ENCODE measurements around the gene TMCO4.

Gene TMCO4

DNA sequence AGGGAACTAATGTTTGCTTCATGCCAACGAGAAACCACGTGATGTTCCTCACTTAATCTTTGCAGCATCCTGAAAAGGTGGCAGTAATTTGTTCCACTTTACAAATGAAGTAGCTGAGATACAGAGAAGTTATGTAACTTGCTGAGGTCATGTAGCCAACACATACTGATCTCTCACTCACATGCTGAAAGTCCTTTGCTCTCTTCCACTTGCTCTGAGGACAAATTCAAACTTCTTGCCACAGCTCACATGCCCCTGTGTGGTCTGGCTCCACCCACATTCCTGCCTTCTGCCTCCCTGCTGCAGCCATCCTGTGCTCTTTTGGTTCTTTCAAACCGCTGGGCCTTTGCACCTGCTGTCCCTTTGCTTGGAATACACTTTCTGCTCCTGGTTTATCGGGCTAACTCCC lies 55.4 kb downstream of the TMCO4 start:
- no peak for DNase-seq

DNA sequence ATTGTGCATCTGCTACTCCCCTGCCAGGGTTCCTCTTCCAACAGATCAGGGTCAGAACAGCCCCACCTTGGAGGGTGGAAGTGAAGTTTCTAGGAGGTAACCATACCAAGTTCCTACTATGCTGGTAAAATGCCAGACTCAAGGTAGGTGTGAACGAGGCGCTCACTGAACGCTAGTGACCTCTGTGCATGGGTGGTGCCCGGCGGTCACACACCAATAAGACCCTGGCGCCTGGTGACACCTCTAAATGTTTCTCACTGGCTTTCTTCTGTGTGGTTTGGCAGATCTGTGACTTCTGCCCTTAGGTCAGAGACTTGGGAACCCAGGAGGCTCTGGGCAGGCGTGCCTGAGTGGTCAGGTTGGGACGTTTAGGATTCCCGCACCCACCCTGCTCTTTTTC lies 55.9 kb downstream of the TMCO4 start:
- DNase-seq = no peak

DNA sequence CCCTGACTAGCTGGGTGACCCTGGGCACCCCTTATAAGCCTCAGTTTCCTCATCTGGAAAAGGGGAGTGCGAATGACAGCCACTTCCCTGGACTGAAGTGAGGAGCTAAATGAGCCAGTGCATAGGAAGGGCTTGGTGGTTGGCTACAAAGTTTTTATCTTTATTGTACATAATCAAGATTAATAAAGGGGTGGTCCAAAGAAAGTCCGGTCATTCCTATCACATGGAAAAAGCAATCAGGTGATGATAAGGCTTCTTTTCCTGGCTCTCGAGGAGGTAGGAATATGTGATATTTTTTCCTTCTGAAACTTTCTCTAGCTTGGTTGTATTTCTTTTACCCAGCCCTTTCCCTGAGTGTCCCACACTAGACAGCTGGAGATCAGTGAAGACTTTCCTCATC lies 56.5 kb downstream of the TMCO4 start:
- DNase-seq = no peak

DNA sequence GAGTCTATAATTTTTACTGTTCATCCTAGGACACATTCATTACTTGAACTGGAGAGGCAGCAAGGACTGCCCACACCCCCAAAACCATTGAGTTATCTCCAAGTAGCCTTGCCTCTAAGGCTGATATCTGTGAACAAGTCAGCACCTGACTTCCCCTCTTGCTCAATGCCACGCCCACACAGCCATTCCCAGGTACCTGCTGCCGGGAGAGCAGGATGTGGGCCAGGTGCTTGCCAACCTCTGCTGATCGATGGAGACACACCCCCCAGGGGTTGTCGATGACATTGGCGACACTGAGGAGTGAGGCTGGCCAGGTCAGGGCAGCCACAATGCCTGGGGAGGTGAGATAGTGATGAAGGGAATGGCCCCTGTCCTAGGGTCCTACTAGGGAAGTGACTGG lies 60.1 kb downstream of the TMCO4 start:
- no peak for DNase-seq

DNA sequence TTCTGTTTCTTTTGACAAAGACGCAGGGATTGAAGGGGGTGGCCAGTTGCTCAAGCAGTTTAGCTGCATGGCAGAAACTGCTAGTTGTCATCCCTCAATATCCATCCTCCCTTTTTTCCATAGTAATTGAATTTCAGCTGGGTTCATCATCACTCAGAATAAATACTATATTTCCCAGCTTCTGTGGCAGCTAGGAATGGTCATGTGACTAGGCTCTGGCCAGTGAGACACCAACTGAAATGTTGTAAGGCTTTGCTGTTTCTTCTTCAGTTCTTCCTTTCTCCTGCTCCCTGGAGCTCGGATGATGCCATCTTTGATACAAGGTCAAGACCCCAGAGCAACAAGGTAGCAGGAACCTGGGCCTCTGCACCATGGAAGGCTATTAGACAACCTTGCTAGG lies 61.0 kb downstream of the TMCO4 start:
- DNase-seq = no peak

DNA sequence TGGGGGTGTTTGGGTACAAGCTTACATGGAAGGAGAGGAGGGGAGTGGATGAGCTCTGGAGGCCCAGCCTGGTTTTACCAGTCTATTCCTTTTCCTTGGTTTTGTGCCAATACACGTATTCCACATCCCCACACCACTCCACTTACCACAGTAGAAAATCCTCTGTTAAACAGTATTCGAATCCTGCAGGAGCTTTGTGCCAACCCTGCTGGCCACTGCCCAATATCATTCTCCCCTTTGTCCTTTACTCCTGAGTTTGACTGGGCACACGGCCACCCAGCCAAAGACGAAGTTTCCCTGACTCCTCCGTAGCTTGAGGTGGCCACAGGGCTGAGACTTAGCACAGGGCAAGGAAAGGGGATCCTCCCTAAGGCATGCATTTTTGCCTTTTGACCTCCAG lies 61.6 kb downstream of the TMCO4 start:
- DNase-seq = peak; percentile 66

DNA sequence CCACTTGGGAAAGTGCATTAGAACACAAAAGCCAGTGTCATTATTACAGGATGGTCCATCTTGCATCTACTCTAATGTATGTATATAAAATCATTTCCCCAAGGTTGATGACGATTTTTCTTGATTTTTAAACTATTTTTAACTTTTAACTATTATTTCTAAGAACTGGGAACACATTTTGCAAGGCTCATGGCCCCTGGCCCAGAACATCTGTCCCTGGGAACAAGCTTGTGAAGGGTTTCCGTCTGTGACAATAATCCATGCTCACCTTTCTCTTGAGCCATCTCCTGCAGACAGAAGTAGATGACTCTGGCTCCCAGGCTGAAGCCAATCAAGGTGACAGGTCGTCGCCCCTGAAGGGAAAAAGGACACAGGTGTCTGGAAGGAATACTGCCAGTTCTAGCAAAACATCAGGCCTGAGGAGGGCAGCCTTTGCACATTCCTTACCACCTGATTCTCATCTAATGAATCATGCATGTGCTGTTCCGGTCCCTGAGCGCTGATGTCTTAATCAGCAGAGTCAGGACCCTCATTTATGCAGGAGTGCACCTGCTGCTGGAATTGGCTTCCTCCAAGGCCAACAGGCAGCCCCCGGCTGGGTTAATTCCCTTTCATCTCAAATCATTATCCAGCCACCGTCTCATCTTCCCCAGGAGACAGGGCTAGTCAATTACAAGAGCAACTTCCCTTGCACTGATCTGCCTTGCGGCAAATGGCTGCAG lies 62.5 kb downstream of the TMCO4 start:
- DNase-seq = no peak

DNA sequence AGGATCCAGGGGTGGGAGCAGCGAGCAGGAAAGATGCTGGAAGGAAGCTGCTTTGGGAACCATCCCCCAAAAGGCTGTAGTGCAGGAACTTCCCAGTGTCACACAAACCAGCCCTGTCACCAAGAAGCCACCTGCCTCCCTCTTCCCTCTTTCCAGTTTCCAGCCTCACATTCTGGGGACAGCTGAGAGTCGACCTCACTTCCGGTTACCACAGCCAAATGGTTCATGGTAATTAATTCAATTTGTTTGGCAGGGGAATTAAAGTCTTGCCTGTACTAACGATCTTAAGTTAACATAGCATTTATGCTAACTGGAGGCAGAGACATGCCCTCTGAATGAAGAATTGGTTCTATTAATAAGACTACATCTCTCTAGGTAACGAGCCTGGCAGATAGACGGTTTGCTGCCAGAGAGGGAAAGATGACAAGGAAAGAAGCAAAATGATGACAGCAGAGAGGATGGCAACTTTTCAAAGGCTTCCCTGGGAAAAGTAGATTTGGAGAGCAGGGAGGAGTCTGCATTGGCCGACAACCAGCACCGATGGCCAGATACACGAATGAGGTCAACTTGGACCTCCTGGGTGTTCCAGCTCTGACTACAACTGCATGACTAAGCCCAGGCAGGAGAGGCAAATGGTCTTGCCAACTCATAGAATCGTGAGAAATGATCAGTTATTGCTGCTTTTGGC lies 64.1 kb downstream of the TMCO4 start:
- no peak for DNase-seq

DNA sequence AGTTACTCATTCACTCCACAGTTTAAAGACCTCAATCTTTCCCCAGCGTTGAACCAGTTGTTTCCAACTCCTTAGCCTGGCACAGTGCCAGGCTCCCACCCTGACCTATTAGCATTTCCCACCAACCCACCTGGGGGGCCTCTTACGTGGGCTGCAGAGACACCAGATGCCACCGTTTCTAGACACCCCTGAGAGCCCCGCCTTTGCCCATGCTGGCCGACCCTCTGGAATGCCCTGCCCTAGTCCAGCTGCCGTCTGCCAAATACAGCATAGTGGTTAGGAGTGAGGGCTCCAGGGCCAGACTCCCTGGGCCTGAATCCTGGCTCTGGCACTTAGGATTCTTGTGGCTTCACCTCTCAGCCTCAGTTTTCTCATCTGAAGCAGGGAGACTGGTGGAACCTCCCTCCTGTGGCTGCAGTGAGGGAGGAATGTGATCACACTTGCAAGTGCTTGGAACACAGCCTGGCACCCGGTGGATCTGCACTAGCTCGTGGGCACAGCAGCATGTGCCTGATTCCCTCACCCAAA lies 65.2 kb downstream of the TMCO4 start:
- DNase-seq = no peak

DNA sequence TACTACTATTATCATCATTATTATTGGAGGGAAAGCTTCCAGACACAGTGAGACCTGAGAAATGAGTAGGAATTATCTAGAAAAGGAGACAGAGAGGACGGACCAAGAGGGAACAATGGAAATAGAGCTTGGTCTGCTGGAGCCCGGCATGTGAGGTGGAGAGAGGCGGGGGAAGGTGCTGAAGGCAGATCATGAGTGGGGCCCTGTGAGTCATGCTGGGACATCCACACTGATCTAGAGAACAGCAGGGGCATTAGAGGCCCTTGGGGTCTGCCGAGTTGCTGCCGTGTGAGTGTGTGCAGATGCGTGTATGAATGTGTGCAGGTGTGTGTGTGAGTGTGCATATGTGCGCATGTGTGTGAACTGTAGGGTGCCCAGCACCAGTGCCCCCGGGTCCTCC lies 65.7 kb downstream of the TMCO4 start:
- no peak for DNase-seq

DNA sequence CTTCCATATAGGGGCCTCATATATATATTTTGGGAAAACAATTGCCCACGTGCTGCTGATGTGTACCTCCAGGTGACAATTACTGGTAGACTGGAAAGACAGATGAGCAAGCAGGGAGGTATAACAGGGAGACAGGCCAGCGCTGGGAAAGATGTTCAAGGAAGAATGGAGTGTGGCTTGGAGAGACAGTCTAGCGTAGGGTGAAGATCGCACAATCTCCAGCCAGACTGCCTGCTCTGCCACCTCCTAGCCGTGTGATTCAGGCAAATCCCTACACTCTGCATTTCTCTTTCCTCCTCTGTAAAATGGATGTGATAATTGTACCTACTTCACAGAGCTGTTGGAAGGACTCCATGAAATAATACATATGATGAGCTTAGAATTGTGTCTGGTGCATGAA lies 66.1 kb downstream of the TMCO4 start:
- no peak for DNase-seq

DNA sequence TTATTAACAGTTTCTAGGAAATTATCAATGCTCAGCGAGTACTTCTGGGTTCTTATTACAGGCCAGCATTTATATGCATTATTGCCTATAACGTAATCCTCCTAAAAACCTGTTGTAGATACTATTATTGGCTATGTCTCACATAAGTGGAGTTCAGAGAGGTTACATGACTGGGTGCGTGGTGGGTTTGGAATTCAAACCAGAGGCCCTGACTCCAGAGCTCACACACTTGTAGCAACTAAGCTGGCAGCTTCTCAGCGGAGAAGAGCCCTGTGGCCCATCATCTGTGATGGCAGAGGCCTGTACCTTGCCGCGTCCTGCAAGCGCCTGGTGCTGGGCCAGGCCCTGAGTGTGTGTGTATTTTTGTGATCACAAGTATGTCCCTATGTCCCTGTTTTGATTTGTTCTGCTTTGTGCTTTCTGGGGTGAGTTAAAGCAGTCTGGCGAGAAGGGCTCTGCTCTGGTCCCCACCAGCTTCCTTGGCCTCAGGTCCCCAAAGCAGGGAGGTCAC lies 68.3 kb downstream of the TMCO4 start:
- DNase-seq = no peak

DNA sequence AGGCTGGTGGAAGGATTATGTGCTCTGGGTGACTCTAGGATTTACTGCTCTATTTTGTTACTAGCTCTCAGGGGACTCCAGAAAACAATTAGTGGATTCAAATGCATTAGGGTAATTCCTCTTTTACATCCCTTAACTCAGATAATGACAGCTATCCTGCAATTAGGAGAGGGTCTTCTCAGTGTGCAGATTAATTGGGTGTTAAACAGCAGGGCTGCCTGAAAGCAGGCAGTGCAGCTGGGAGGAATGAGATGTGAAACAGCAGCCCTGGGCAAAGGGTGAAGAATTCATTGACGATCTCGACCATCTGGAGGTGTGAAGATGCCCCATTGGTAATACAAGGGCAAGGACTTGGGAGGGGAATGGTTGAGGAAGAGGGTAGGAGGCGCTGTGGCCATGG lies 68.9 kb downstream of the TMCO4 start:
- no peak for DNase-seq

DNA sequence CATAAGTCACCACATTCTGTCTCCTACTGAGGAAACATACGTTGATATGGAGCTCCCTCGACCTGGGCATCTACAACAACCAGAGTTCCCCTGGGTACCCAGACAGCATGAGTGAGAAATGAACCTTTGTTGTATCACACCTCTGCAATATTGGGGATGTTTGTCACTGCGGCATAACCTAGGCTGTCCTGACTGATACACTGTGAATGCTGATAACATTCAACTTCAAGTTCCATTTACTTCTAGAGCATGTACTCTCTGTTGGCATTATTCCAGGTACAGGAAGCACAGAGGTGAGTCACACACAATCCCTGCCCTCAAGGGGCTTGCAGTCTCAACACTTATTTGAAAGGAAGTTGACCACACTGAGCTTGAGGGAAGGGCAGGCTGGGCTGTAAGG lies 69.5 kb downstream of the TMCO4 start:
- DNase-seq = no peak

DNA sequence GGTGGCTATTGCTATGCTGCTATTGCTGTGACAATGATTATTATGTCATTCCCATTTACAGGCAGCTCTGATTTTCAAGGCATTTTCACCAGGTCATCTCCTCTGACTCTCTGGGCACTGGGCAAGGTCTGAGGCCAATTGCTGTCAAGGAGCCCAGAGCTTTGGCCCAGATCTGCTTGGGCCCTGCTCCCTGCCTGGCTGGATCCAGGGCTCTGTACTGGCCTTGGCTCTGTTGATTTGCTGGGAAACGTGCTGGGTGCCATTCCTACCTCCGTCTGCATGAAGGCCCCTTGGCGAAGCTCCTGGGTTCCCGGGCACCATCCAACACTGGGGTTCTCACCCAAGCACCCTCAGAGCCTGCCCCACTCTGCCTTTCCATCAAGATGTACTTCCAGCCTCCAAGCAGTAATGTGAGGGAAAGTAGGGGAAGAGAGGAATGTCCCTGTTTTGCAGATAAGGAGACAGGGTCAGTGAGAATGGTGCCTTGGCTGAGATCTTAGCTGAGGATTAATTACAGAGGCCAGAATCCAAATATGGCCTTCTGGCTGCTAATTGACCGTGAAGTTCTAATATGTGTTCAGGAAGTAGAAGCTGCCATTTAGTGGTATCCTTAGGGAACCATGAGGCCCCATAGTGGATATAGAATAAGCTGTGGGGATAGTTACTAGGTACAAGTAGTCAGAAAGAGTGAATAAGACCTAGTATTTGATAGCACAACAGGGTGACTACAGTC lies 71.1 kb downstream of the TMCO4 start:
- DNase-seq = no peak

DNA sequence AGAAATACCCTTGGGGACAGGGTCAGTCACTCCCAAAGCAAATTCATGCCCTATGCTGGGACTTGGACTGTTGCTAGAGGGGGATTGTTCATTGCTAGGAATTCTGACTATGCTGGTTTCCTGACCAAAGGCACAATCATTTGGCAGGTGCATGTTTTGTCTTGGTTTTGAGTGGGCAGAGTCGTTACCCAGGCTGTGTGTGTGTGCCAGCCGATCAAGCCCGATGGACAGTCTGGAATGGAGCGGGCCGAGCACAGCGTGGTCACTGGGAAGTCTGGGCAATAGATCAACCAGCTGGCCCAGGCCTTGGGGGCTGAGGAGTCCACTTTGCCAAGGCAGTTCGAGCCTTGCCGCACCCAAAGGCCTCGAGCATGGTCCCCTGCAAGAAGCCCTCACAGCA lies 74.1 kb downstream of the TMCO4 start:
- DNase-seq = no peak

DNA sequence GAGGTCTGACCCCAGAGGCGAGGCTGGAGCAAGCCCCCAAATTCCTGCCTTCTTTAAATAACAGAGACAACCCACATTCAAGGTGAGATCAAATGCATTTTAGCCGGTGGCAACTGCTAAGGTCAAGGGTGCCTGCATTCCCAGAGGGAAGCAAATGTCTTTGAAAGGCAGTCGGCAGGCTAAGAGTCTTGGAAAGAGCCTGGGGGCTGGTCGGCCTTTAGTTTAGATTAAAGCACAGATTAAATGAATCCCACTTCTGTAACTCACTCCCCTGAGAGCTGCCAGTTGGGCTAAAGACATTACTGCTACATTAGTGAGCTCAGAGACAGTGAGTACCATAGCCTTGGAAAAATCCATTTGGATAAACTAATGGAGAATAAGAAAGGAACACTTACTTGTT lies 75.8 kb downstream of the TMCO4 start:
- no peak for DNase-seq

DNA sequence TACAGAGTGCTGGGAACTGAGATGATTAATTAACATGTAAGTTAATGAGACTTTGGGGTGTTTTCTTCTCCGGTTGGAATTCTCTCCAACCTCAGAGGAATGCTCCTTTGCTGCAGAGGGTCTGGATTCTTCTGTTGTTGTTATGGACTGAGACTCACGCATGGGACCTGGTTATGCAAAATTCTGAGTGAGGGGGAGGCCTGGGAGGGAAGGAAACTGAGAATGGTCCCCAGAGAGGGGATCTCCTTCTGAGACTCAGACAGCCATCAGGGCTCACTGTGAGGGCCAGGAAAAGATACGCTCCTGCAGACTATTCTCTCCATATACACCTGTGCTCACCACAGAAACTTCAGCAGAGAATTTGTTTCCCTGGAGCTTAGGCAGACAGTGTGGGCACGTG lies 78.7 kb downstream of the TMCO4 start:
- no peak for DNase-seq

DNA sequence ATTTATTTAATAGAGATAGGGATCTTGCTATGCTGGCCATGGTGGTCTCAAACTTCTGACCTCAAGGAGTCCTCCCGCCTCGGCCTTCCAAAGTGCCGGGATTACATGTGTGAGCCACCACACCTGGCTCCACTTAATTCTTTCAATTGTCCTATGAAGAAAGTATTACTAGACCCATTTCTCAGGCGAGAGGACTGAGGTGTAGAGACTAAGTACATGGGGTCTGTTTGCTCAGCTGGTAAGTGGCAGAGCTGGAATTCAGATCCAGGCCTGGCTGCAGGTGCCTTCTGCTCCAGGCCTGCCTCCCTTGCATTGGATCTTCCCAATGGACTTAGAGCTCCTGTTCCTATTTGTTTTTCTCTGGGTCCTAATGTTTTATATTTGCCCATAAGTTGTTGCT lies 79.5 kb downstream of the TMCO4 start:
- DNase-seq = no peak

DNA sequence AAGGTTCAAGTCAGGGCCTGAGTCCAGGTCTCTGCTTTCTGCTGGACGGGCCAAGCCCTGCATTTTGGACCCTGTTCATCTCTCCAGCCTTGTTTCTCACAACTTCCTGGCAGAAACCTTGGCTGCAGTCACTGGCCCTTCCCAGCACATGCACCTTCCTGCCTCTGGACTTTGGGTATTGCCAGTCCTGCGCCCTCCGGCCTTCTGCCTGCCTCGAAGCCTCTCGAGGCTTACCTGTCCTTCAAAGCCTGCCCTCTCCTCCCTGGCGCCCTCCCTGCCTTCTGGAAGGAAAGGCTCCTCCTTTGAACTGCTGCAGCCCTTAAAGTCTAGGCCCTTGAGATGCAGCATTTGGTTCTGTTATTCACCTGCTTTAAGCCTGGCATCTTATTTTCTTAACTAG lies 82.2 kb downstream of the TMCO4 start:
- no peak for DNase-seq

DNA sequence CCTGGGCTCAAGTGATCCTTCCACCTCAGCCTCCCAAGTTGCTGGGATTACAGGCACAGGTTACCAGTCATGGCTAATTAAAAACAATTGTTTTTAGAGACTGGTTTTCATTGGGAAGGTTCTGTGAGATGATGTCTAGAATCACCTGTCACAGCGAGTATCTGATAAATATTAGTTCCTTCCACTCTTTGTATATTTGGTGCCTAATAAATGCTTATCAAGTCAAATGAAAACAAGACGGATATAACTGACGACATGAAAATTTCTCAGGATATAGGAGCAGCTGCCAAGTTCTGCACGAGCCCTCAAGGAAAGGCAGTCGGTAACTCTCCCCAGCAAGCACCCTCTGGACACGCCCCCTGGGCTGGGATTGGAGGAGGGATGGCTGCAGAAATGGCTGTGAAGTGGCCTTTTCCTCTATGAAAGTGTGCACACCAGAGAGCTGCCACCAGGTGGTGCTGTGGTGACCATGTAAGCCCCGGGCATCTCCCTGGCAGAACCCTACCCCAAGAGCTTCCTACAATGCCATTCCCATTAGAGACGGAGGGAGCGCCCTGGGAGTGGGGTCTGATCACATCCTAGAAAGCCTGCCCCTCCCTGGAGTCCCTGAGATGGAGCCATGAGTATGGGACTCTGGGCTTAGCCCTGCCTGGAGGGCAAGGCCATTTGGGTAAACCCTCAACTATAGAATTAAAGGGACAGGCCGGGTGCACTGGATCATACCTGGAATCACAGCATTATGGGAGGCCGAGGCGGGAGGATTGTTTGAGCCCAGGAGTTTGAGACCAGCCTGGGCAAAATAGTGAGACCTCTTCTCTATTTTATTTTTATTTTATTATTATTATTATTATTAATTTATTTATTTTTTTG lies 84.1 kb downstream of the TMCO4 start:
- DNase-seq = peak; percentile 95

DNA sequence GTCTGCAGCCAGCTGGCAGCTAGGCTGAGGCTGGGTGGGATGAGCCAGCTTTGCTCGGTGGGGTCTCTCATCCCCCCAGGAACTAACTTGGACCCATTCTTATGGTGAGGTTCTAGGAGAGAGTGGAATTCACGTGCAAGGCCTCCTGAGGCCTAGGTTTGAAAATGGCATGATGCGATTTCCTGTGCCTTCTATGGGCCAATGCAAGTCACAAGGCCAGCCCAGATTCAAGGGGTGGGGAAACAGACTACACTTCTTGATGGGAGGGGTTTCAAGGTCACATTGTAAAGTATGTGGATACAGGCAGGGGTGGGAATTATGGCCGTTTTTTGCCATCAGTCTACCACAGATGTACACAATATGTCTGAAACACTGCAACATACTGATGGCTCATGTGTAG lies 86.8 kb downstream of the TMCO4 start:
- no peak for DNase-seq
